HG03103 (cell line): ENCODE measurements around the gene PDE4D.

Experiments
- ATAC-seq: cut with Tn5 transposase; IDR thresholded peaks from one replicate; pipeline ENCODE4 v1.9.1; 2021; ENCODE audit warnings: low read depth; ENCODE audit not compliant: unreplicated experiment

Gene PDE4D

GRCh38 chr5:58922461-58923171 is 970.9 kb downstream of the PDE4D start:
- no peak for ATAC-seq

- no peak for ATAC-seq
Observed at GRCh38 chr5:58921159-58921558, 972.4 kb downstream of the PDE4D start.

DNA sequence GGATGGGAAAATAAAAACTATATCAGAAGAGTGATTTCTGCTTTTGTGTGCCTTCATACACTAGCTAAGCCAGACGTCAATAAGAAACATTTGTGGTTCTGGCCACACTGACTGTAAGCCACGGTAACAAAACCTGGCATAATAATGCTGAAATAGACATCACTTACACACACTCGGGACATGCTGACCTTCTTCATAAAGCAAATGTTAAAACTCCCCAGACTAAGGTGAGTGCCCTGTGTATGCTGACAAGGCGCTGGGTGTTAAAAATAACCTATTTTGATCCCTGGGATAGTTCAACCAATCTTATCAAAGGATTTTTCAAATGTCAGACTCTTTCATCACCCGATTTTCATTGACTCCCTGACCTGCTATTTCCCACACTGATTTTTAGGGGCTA is 973.7 kb downstream of the PDE4D start:
- no peak for ATAC-seq
